ENCODE measurements around the gene PUSL1. TPM values are rescaled to one million over a fixed set of nuclear protein-coding genes. Genes with fewer than 3 reads are reported as not detected.

PUSL1 gene, protein sequence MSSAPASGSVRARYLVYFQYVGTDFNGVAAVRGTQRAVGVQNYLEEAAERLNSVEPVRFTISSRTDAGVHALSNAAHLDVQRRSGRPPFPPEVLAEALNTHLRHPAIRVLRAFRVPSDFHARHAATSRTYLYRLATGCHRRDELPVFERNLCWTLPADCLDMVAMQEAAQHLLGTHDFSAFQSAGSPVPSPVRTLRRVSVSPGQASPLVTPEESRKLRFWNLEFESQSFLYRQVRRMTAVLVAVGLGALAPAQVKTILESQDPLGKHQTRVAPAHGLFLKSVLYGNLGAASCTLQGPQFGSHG
- 10 to 100 TPM; 31.7 to 34.2 TPM for total RNA-seq

DNA sequence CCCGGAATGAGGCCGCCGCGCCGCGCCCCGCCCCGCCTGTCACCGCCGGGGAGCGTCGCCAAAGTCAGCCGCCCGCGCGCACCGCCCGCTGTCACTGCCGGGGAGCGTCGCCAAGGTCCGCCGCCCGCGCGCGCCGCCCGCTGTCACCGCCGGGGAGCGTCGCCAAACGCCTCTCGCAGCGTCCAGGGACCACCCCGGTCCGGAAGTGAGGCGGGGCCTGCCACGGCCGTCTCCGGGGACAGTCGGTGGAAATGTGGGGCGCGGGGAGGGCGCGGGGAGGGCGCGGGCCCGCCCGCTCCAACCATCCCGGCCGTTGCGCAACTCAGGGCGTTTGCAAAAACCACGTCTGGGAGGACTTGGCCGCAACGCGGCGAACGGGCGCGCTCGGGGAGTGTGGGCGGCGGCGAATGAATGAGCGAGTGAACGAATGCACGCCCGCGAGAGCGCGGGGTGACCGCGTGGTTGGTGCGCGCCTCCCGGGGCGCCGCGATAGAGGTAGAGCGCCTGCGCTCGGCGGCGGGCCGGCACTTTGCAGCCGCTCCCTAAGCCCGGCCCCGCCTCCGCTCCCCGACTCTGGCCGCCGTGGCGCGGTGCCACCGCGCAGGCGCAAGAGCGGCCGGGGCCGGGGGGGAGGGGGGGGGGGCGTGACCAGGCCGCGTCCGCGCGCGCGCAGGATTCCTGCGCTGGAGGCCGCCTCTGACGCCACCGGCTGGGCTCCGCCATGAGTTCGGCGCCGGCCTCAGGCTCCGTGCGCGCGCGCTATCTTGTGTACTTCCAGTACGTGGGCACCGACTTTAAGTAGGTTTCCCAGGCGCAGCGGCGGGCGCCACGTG is at the start of gene PUSL1, which contains the start of gene ACAP3:
TSS of gene PUSL1 (plus strand) at position 675 of the 833 bp plus-strand sequence. CDS start at position 722, 47 bp downstream.
TSS of gene ACAP3 (minus strand) at position 8 of the 833 bp plus-strand sequence. CDS start 115 bp downstream, outside the sequence.
- POLR2A ChIA-PET, result no interaction called here
- CTCF ChIA-PET, result no interaction called here

DNA sequence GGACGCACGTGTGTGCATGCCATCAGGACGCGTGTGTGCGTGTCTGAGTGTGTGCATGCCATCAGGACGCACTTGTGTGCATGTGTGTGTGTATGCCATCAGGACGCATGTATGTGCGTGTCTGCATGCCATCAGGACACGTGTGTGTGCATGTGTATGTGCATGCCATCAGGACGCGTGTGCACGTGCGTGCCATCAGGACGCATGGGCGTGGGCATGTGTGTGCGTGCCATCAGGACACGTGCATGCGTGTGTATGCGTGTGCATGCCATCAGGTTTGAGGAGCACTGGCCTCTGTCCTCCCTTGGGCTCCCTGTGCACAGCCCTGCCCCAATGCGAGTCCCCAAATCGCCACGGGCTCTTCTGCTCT is 49.3 kb upstream of the PUSL1 start:
- CTCF ChIA-PET, result no interaction called here
- POLR2A ChIA-PET, result no interaction called here

DNA sequence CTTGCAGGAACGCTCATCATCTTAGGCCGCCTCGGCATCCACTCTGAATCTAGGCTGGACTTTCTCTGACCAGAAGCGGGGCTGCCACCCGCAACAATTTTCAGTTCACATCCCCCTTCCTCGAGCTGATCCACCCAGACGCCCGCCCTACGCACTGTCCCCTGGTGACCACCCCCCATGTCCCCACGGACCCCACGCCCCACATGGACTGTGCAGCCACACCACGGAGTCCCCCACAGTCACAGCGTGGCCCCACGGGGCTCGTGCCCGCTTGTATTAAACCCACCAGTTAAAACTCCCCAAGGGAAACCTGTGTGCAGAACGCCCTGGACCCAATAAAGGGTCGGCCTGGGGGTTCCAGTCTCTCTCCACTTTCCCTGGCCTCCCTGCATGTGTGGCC is 48.9 kb upstream of the PUSL1 start:
- ChIA-PET CTCF (no interaction called here), POLR2A (no interaction called here)

DNA sequence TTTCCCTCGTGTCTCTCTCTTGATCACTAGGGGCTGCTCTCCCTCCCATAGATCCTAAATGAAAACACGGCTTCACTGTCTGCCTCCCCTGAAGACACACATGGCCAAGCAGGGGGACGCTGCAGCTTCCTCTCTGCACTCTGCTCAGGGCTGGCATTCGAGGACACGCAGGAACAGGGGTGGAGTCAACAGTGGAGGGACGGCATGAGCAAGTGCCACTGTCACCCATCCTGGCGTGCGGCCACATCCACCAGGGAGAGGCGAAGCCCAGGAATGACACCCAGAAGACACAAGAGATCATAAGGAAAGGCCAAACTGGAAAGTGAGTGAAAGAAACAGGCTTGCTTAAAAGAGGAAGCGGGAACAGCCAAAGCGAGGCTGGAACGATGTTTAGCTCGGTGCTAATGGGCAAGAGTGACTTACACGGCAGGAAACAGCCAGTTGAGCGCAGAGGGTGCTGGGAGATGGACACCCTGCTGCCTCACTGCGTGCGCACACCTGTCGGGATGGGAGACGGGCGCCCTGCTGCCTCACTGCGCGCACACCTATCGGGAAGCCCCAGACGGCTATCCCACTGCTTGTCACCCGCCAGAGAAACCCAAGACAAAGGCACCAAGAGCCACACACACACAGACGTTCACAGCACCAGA is 48.3 kb upstream of the PUSL1 start:
- CTCF ChIA-PET, result no interaction called here
- POLR2A ChIA-PET, result interaction anchor here (0.7 kb wide), 1 partner anchor 44 kb away, joined by 3 read pairs; no protein-coding TSS in a partner anchor

DNA sequence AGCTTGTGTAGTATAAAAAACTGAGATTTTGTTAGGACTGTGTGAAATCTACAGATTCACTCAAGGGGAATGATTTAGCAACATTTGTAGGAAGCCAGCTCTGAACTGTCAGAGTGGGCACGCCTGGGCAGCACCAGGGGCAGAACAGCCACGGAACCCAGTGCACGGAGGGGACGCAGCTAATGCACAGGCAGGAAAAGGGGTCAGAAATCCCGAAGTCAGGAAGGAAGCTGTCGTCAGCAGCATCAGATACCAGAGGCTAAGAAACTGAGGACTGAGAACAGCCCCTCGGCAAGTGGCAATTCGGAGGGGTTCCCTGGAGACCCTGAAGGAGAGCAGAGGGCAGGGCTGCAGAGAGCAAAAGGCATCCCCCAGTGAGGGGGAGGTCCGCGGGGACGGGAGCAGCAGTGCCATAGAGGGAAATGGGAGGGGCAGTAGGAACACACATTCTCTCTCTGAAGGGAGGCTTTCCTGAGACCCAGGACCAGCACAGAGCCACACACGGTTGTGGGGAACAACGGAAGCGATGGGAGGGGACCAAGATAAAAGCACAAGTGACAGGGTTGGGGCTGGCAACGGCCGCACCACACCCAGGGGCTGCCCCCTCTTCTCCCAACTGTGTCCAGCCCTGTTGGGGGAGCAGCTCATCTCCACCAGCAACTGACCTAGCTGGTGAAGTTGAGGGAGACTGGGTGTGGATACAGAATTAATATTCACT is 47.4 kb upstream of the PUSL1 start:
- ChIA-PET POLR2A (no interaction called here), CTCF (interaction anchor here (0.7 to 0.9 kb wide), 3 partner anchors 10 to 31 kb away, joined by 3 to 5 read pairs (median 3); no protein-coding TSS in a partner anchor)

GRCh38 chr1:1262071-1262470 is 46.3 kb upstream of the PUSL1 start:
- POLR2A ChIA-PET, result no interaction called here
- CTCF ChIA-PET, result no interaction called here

GRCh38 chr1:1262758-1263157 is 45.6 kb upstream of the PUSL1 start:
- ChIA-PET POLR2A (no interaction called here), CTCF (interaction anchor here (0.5 to 1.7 kb wide), 2 partner anchors 11 to 108 kb away, joined by 3 to 4 read pairs; no protein-coding TSS in a partner anchor)

- CTCF ChIA-PET, result interaction anchor here (1.3 to 1.7 kb wide), 4 partner anchors 9 to 142 kb away, joined by 3 to 6 read pairs (median 4); no protein-coding TSS in a partner anchor
- POLR2A ChIA-PET, result interaction anchor here (1.1 kb wide), 1 partner anchor 18 kb away, joined by 3 read pairs; no protein-coding TSS in a partner anchor
Measured at GRCh38 chr1:1264026-1264425, 44.4 kb upstream of the PUSL1 start.

- CTCF ChIA-PET, result interaction anchor here (1.5 kb wide), 2 partner anchors 10 to 143 kb away, joined by 5 to 6 read pairs; no protein-coding TSS in a partner anchor
- POLR2A ChIA-PET, result interaction anchor here (1.1 kb wide), 1 partner anchor 17 kb away, joined by 3 read pairs; no protein-coding TSS in a partner anchor
Measured at GRCh38 chr1:1264868-1265272, 43.5 kb upstream of the PUSL1 start.

GRCh38 chr1:1267488-1268283 is 40.7 kb upstream of the PUSL1 start:
- POLR2A ChIA-PET, result no interaction called here
- CTCF ChIA-PET, result no interaction called here

DNA sequence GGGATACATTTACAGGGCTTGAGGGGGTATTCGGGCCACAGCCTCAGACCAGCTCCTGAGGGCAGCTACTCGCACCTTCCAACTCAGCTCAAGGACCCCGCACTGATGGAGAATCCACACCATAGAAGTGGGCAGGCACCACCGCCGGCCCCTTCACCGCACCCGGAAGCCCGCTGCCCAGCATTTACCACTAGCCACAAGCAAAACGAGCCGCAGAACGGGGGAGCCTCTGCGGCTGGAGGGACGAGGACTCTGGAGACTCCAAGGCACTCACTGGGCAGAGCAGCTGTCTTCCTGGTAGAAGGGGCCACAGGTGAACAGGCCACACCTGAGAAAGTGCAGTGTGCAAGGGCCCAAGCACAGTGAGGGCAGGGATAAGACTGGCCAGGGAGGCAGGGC is 40.1 kb upstream of the PUSL1 start:
- ChIA-PET POLR2A (no interaction called here), CTCF (no interaction called here)

- ChIA-PET CTCF (interaction anchor here (1.0 to 2.7 kb wide), 3 partner anchors 13 to 169 kb away, joined by 3 to 13 read pairs (median 4); no protein-coding TSS in a partner anchor), POLR2A (no interaction called here)
Measured at GRCh38 chr1:1270813-1271212, 37.6 kb upstream of the PUSL1 start.

- CTCF ChIA-PET, result interaction anchor here (1.0 to 2.7 kb wide), 3 partner anchors 100 to 150 kb away, joined by 3 to 13 read pairs (median 5); no protein-coding TSS in a partner anchor
- POLR2A ChIA-PET, result no interaction called here
Measured at GRCh38 chr1:1272341-1273208, 35.8 kb upstream of the PUSL1 start.

GRCh38 chr1:1273209-1273511 is 35.2 kb upstream of the PUSL1 start:
- CTCF ChIA-PET, result interaction anchor here (1.0 to 1.4 kb wide), 4 partner anchors 19 to 151 kb away, joined by 3 to 5 read pairs (median 4); no protein-coding TSS in a partner anchor
- POLR2A ChIA-PET, result interaction anchor here (0.5 to 0.6 kb wide), 6 partner anchors 19 to 593 kb away, joined by 3 to 7 read pairs (median 4); partner anchors contain the start of genes B3GALT6 and SDF4

GRCh38 chr1:1273512-1274298 is 34.7 kb upstream of the PUSL1 start, which contains the start of gene UBE2J2:
TSS of gene UBE2J2 (minus strand) at chr1:1273854. CDS start at chr1:1267992, 5,862 bp downstream.
- CTCF ChIA-PET, result interaction anchor here (1.0 to 1.4 kb wide), 5 partner anchors 18 to 290 kb away, joined by 3 to 5 read pairs (median 3); no protein-coding TSS in a partner anchor
- POLR2A ChIA-PET, result interaction anchor here (0.5 to 0.6 kb wide), 6 partner anchors 18 to 592 kb away, joined by 3 to 7 read pairs (median 4); partner anchors contain the start of genes B3GALT6 and SDF4

DNA sequence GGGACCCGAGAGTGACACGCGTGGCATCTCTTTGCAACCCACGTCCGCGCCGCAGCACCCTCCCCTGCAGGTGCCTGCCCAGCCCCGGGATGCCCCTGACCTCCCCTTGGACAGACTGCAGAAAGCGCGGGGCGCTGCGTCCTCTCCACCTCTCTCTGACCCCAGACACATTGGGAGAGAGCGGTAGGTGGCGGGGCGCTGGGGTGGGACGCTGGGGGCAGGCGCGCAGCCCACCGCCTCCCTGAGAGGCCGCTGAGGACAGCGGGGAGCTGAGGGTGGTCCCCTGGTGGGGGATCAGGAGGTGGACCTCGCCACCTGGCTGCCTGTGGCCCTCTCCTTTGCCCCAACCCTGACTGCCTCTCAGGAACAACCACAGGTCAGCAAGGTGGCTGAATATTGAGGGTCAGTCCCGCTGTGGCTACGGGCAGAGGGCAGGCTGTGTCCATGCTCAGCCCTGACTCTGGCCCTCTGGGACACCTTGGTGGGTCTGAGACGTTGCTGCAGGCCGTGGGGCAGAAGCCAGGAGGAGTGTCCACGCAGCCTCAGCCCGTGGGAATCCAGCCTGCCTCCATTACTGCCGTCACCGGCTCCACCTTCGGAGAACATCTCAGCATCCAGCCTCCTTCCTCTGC is 34.0 kb upstream of the PUSL1 start:
- ChIA-PET POLR2A (no interaction called here), CTCF (interaction anchor here (1.0 to 1.4 kb wide), 4 partner anchors 17 to 291 kb away, joined by 3 to 5 read pairs (median 3); no protein-coding TSS in a partner anchor)

Data from activated CD8-positive, alpha-beta memory T cell treated with anti-CD3 and anti-CD28 coated beads for 36 hours (primary cell).